ENCODE data around the gene TBC1D5. TPM values are rescaled to one million over a fixed set of nuclear protein-coding genes. Genes with fewer than 3 reads are reported as not detected.

The TBC1D5 gene
- total RNA-seq, 1 donor, result 145 TPM

DNA sequence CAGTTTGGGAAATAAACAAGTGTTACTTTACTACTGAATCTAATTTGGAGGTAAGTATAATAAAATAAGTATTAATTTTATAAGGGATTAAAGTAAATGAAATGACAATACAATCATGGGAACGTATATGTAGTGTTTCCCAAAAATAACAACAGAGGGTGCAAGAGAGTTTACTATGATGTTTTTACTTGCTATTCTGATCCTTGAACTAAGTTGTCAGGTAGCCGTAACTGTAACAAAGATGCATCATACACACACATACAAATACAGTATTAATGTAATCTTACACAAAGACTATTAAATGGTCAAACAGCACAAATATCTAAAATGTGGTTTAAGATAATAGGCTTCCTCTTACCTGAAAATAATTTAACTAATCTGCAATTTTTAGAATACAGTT, 311.4 kb downstream of the TBC1D5 start:
- TF ChIP-seq, protein P1, sequence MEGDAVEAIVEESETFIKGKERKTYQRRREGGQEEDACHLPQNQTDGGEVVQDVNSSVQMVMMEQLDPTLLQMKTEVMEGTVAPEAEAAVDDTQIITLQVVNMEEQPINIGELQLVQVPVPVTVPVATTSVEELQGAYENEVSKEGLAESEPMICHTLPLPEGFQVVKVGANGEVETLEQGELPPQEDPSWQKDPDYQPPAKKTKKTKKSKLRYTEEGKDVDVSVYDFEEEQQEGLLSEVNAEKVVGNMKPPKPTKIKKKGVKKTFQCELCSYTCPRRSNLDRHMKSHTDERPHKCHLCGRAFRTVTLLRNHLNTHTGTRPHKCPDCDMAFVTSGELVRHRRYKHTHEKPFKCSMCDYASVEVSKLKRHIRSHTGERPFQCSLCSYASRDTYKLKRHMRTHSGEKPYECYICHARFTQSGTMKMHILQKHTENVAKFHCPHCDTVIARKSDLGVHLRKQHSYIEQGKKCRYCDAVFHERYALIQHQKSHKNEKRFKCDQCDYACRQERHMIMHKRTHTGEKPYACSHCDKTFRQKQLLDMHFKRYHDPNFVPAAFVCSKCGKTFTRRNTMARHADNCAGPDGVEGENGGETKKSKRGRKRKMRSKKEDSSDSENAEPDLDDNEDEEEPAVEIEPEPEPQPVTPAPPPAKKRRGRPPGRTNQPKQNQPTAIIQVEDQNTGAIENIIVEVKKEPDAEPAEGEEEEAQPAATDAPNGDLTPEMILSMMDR (IDR thresholded peaks at IDR 0.05; ENCODE audit: insufficient read depth, low read length), result peak; percentile 54
- no peak overlapping the region for H3K4me3 ChIP-seq (ENCODE audit: low read depth, low read length)
- DNase-seq (ENCODE audit: low read depth), result peak; percentile 63

DNA sequence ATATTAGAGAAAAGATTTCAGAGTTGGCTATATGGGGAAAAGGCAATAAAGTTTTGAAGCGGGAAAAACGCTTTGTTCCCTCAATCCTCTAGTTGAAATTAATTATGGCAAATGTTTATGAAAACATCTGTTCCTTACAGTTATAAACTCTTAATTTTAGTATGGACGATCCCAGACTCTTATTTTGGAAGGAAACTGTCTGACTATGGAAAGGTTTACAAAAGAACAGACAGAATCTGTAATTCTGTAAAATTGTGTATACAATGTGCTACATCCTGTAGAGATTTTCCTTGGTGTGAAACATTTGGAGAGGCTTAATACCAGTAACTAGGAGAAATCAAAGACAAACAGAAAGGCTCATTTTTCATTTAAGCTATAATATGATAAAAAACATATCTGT, 311.8 kb downstream of the TBC1D5 start:
- no peak for DNase-seq (ENCODE audit: low read depth)
- TF ChIP-seq, protein P1 (IDR thresholded peaks at IDR 0.05; ENCODE audit: insufficient read depth, low read length), result no peak
- no peak overlapping the region for H3K4me3 ChIP-seq (ENCODE audit: low read depth, low read length)

DNA sequence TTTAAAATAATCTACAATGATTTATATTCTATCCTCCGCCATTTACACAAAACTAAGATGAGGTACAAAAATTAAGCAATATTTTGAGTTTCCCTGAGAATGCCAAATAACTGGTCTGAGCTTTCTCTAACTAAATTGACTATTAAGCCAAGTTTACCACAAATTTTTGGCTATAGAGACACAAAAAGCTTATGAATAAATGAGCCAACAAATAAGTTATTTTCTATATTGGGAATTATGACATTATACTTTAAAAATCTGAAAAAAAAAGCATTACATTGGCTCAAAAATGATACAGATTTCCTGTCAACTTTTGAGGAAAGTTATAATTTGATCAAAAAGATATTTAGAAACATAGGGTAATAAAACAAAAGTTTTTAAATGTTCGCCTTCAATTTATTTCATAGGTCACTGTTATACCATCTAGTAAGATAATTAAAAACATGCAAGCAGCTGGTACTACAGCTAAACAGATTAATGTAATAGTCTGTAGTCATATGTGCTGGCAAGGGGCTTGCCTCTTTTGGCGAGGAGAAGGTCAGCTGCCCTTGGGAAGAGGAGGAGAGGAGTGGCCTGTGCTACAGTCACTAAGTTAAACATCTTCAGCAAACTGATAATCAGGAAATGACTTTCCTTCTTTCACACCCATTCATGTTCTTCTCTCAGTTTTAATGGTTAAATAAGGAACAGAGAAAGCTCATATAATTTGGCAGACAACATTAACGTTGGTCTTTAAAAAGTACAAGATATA, 318.5 kb downstream of the TBC1D5 start:
- H3K4me3 ChIP-seq (ENCODE audit: low read depth, low read length), result no peak overlapping the region
- DNase-seq (ENCODE audit: low read depth), result peak; percentile 46
- TF ChIP-seq, protein P1 (IDR thresholded peaks at IDR 0.05; ENCODE audit: insufficient read depth, low read length), result no peak

DNA sequence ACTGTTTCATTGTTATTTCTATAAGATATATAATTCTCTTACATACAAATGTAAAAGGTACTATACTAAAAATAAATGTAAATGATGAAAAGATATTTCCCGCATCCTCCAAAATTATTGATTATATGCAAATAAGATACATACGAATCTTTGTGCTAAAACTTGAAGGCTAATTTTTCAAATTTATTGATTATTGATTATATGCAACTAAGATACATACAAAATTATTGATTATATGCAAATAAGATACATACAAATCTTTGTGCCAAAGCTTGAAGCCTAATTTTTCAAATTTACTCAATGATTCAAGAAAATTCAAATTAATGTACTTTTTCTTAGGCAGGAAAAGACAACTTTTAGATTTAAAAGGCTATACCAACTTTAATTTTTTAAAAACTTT, 319.8 kb downstream of the TBC1D5 start:
- H3K4me3 ChIP-seq (ENCODE audit: low read depth, low read length), result no peak overlapping the region
- TF ChIP-seq, protein P1 (IDR thresholded peaks at IDR 0.05; ENCODE audit: insufficient read depth, low read length), result no peak
- DNase-seq (ENCODE audit: low read depth), result no peak

DNA sequence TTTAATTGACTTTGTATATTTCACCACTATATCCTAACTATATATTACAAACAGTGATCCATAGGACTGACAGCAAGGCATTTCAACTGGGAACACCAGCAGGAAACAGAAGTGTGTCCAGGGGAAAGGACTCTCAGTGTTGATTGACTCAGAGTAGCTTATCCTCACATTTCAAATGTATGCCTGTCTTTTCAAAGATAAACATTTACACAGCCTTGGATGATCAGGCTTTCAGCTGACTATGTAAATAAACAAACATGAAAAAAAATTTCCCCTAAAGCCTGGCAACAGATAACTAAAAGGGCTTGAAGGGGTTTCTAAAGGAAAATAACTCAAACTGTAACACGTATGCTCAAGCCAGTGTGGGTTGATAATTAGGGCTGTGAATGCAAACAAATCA, 321.8 kb downstream of the TBC1D5 start:
- H3K4me3 ChIP-seq (ENCODE audit: low read depth, low read length), result no peak overlapping the region
- TF ChIP-seq, protein P1 (IDR thresholded peaks at IDR 0.05; ENCODE audit: insufficient read depth, low read length), result no peak
- DNase-seq (ENCODE audit: low read depth), result no peak

DNA sequence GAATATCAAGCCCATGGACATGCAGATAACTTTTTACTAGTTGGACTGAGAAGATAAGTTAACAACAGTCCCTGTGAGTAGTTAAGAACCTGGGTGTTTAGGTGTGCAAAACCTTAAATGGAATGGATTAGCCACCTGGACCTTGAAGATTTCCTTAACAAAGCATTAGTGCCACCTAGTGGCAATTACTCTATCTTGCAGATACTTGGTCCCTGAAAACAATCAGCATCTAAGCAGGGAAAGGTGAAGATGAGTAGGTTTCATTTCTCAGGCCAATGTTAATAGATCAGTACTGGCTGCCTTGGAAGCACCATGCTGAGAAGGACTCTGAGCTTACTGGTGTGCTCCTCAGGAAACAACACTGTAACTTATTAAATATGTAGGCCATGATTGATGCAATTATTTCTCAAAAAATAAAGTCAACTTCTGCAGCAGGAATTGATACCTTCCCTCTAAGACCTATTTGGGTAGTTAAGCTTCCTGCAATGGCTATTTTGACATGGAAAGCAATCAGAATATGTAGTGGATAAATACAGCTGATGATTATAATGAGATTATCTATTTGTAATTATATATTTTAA, 329.4 kb downstream of the TBC1D5 start:
- no peak overlapping the region for H3K4me3 ChIP-seq (ENCODE audit: low read depth, low read length)
- TF ChIP-seq, protein P1 (IDR thresholded peaks at IDR 0.05; ENCODE audit: insufficient read depth, low read length), result peak; percentile 78
- peak; percentile 75 for DNase-seq (ENCODE audit: low read depth)
